HG02678 (cell line): ENCODE results near the gene ZPBP2.
"Not testable (repeated sequence)": the region's sequence is repeated elsewhere in the genome, so short reads cannot be mapped to it uniquely, and the experiment has no call there.

ENCODE experiments used
- ATAC-seq: cut with Tn5 transposase; IDR thresholded peaks from one replicate; pipeline ENCODE4 v1.9.1; 2021; ENCODE audit warnings: mild to moderate bottlenecking, moderate library complexity; ENCODE audit not compliant: unreplicated experiment

Gene ZPBP2

GRCh38 chr17:39854909-39855308 is 13.1 kb upstream of the ZPBP2 start:
- no peak for ATAC-seq

- ATAC-seq: not testable (repeated sequence)
Observed at GRCh38 chr17:39855911-39856649, 11.9 kb upstream of the ZPBP2 start.

- no peak for ATAC-seq
Observed at GRCh38 chr17:39861235-39861634, 6.8 kb upstream of the ZPBP2 start.

GRCh38 chr17:39863244-39863917 is 4.6 kb upstream of the ZPBP2 start:
- no peak for ATAC-seq

- peak; percentile 36 for ATAC-seq
Observed at GRCh38 chr17:39863918-39864746, 3.9 kb upstream of the ZPBP2 start, which contains the start of gene IKZF3. IKZF3 (minus strand) TSS chr17:39864312; CDS start chr17:39864126, 186 bp downstream.

GRCh38 chr17:39866013-39866730 is 1.8 kb upstream of the ZPBP2 start:
- ATAC-seq: no peak

- ATAC-seq: peak; percentile 51
Observed at GRCh38 chr17:39867084-39867879, 720 bp upstream of the ZPBP2 start.

GRCh38 chr17:39868554-39868942 is 546 bp downstream of the ZPBP2 start:
- no peak for ATAC-seq

GRCh38 chr17:39870776-39871175 is 2.8 kb downstream of the ZPBP2 start:
- ATAC-seq: no peak

GRCh38 chr17:39871801-39872200 is 3.8 kb downstream of the ZPBP2 start:
- no peak for ATAC-seq

GRCh38 chr17:39872751-39873150 is 4.7 kb downstream of the ZPBP2 start:
- ATAC-seq: no peak

GRCh38 chr17:39886102-39886501 is 18.1 kb downstream of the ZPBP2 start:
- not testable (repeated sequence) for ATAC-seq

GRCh38 chr17:39887078-39887477 is 19.1 kb downstream of the ZPBP2 start:
- no peak for ATAC-seq

- ATAC-seq: no peak
Observed at GRCh38 chr17:39889200-39889599, 21.2 kb downstream of the ZPBP2 start.

GRCh38 chr17:39894681-39895376 is 26.8 kb downstream of the ZPBP2 start:
- ATAC-seq: no peak

- ATAC-seq: no peak
Observed at GRCh38 chr17:39898088-39898487, 30.1 kb downstream of the ZPBP2 start.

GRCh38 chr17:39899215-39899614 is 31.2 kb downstream of the ZPBP2 start:
- ATAC-seq: no peak

GRCh38 chr17:39902027-39902426 is 34.0 kb downstream of the ZPBP2 start:
- not testable (repeated sequence) for ATAC-seq

- ATAC-seq: no peak
Observed at GRCh38 chr17:39903158-39903884, 35.3 kb downstream of the ZPBP2 start.
